Right atrium auricular region (tissue), 2 donors: Measurements from ENCODE around the gene FEZ2. TPM values are rescaled to one million over a fixed set of nuclear protein-coding genes. Genes with fewer than 3 reads are reported as not detected.

Experiments used
- DNase-seq: peaks from one replicate; pipeline ENCODE4 v3.0.0-alpha.2; 2019; ENCODE audit warnings: low spot score
- H3K27ac ChIP-seq, 2 donors: fragments of 200-600 bp; sonication (generic); 1 replicate in 1 of 2; 2 replicates in 1 of 2; pipeline ENCODE4 v1.5.1; 2016 to 2019
- H3K27me3 ChIP-seq, 2 donors: fragments of 200-600 bp; sonication (generic); one replicate each; pipeline versions ENCODE4 v1.5.1 to v1.6.0; 2017 to 2019
- H3K36me3 ChIP-seq: fragments of 200-600 bp; sonication (generic); one replicate; pipeline ENCODE4 v1.5.1; 2016
- H3K4me1 ChIP-seq, 2 donors: fragments of 200-600 bp; sonication (generic); one replicate each; pipeline versions ENCODE4 v1.5.1 to v1.6.0; 2017 to 2019
- H3K4me3 ChIP-seq, 2 donors: fragments of 200-600 bp; sonication (generic); 1 replicate in 1 of 2; 2 replicates in 1 of 2; pipeline ENCODE4 v1.5.1; 2017 to 2019; ENCODE audit warnings: mild to moderate bottlenecking in 1 of 2, moderate library complexity in 1 of 2
- H3K9me3 ChIP-seq, 2 donors: fragments of 200-600 bp; sonication (generic); one replicate each; pipeline ENCODE4 v1.5.1; 2019
- total RNA-seq, 2 donors: library from RNA; depleted of rRNA; stranded (reverse); fragments of >200 nt; gene quantifications; one replicate each; pipeline ENCODE4 v1.1.0, GENCODE V29; 2016
- TF ChIP-seq, protein P1 (sequence below), 2 donors: fragments of 200-600 bp; sonication (generic); IDR thresholded peaks; one replicate each; pipeline ENCODE4 v1.5.1; 2019; ENCODE audit warnings: antibody characterized with exemption in 2 of 2

The FEZ2 gene
- total RNA-seq, 2 donors from 2014 or later = 30.3 to 81.5 TPM

DNA sequence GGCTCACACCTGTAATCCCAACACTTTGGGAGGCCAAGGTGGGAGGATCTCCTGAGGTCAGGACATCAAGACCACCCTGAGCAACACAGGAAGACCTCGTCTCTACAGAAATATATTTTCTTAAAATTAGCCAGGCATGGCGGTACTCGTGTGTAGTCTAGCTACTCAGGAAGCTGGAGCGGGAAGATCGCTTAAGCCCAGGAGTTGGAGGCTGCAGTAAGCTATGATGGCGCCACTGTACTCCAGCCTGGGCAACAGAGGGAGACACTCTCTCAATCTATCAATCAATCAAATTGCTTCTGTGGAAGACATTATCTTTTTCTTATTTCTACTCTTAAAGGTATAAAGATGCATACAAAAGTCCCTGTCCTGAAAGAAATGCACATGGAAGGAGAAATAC, 11.3 kb downstream of the FEZ2 start:
- H3K9me3 ChIP-seq = no peaks in the 10 kb centered on the region
- H3K27me3 ChIP-seq = no peaks in the 10 kb centered on the region
- TF ChIP-seq, protein P1, sequence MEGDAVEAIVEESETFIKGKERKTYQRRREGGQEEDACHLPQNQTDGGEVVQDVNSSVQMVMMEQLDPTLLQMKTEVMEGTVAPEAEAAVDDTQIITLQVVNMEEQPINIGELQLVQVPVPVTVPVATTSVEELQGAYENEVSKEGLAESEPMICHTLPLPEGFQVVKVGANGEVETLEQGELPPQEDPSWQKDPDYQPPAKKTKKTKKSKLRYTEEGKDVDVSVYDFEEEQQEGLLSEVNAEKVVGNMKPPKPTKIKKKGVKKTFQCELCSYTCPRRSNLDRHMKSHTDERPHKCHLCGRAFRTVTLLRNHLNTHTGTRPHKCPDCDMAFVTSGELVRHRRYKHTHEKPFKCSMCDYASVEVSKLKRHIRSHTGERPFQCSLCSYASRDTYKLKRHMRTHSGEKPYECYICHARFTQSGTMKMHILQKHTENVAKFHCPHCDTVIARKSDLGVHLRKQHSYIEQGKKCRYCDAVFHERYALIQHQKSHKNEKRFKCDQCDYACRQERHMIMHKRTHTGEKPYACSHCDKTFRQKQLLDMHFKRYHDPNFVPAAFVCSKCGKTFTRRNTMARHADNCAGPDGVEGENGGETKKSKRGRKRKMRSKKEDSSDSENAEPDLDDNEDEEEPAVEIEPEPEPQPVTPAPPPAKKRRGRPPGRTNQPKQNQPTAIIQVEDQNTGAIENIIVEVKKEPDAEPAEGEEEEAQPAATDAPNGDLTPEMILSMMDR (IDR thresholded peaks at IDR 0.05) = no peak
- H3K4me3 ChIP-seq = no peak overlapping the region
- peaks cover 9% of the 10 kb centered on the region for H3K36me3 ChIP-seq
- H3K27ac ChIP-seq = peak overlapping the region in 1 of 2 donors; percentile 68
- DNase-seq = no peak
- peaks cover 0 to 50% of the 10 kb centered on the region in 2 donors for H3K4me1 ChIP-seq

DNA sequence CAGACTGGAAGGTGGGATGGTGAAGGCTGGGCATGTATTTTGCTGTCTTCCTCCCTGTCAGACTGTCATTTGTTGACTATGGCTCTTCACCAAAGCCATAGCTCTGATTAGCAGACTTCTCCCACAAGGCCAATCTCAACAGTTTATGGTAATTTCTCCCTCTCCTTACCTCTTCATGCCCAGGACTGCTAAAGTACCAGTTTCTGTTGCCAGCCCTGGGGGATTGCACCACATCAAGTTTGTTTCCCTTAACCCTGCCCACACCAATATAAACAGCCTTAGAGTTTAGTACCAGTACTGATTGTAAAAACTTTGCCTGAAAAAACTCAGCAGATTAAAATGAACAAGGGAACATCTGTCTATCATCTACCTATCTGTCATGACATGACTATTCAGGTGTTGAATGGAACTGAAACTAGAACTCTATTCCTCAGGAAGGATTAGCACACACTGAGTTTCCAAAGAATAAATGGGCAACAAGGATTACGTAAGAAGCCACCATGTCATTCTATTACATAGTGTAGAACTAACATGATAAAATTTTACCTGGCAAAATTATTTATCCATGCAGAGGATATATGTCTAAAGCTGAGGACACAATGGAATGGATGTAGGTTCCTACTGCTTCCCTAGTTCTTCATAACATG, 13.7 kb downstream of the FEZ2 start:
- DNase-seq = no peak
- Histone ChIP-seq H3K9me3 (no peaks in the 10 kb centered on the region), H3K4me1 (peaks cover 0 to 32% of the 10 kb centered on the region in 2 donors), H3K27me3 (no peaks in the 10 kb centered on the region), H3K27ac (no peak overlapping the region), H3K4me3 (no peak overlapping the region), H3K36me3 (peaks cover 25% of the 10 kb centered on the region)
- TF ChIP-seq, protein P1 (IDR thresholded peaks at IDR 0.05) = no peak

DNA sequence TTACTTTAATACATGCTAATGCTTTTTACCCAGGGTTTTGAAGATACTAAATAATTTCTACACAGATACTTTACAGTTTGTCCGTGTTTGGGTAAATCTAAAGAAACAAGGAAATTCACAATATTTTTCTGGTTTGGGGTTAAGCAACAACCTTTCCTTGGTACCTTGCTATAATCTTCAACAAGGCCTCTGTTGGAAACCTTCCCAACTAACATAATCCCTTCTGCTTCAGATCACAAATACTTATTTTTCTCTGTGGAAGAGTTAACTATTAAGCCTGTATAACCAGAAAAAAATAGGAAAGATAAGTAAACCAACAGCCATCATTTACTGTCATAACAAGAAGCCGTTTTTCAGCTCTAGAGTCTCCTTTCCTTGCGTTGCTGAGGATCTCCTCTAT, 15.0 kb downstream of the FEZ2 start:
- peaks cover 36% of the 10 kb centered on the region for H3K36me3 ChIP-seq
- H3K27ac ChIP-seq = peak overlapping the region in 1 of 2 donors; percentile 19
- TF ChIP-seq, protein P1 (IDR thresholded peaks at IDR 0.05) = no peak
- H3K9me3 ChIP-seq = no peaks in the 10 kb centered on the region
- no peaks in the 10 kb centered on the region for H3K27me3 ChIP-seq
- no peak for DNase-seq
- H3K4me3 ChIP-seq = no peak overlapping the region
- peaks cover 0 to 20% of the 10 kb centered on the region in 2 donors for H3K4me1 ChIP-seq

DNA sequence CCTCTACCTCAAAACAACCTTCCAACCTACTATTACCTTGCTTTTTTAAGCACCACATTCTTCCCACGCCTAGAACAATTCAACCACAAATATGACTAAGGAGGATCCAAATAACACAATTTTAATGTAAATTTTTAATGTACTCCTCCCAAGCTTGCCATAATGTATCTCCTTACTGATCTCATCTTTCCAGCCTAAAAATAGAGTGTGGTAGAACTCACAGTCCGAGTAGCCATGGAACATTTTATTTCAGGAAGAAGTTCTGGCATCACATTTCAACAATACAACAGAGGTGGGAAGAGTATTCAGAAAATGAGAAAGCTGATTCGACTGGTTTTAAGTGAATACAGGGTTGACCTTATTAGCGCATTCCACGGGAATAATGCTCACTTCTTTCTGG, 15.4 kb downstream of the FEZ2 start:
- Histone ChIP-seq H3K4me3 (no peak overlapping the region), H3K9me3 (no peaks in the 10 kb centered on the region), H3K27ac (peak overlapping the region in 1 of 2 donors; percentile 19), H3K27me3 (no peaks in the 10 kb centered on the region), H3K36me3 (peaks cover 38% of the 10 kb centered on the region), H3K4me1 (peaks cover 0 to 16% of the 10 kb centered on the region in 2 donors)
- DNase-seq = no peak
- TF ChIP-seq, protein P1 (IDR thresholded peaks at IDR 0.05) = no peak

DNA sequence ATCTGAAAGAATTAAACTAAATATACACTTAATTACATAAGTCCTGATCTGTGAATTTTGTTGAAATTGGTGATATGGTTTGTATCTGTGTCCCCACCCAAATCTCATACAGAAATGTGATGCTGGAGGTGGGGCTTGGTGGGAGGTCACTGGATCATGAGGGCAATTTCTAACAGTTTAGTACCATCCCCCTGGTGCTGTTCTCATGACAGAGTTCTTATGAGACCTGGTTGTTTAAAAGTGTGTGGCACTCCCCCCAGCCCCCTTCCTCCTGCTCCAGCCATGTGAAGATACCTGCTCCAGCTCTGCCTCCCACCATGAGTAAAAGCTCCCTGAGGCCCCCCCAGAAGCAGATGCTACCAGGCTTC, 18.7 kb downstream of the FEZ2 start:
- no peaks in the 10 kb centered on the region for H3K9me3 ChIP-seq
- H3K27ac ChIP-seq = no peak overlapping the region
- no peak overlapping the region for H3K4me3 ChIP-seq
- H3K36me3 ChIP-seq = peaks cover 46% of the 10 kb centered on the region
- H3K27me3 ChIP-seq = no peaks in the 10 kb centered on the region
- TF ChIP-seq, protein P1 (IDR thresholded peaks at IDR 0.05) = no peak
- H3K4me1 ChIP-seq = peaks cover 0 to 9% of the 10 kb centered on the region in 2 donors
- DNase-seq = no peak
